BE2C (cell line): ENCODE measurements around the gene FOXP4.

Experiments used
- DNase-seq: peaks from one replicate; pipeline ENCODE4 v3.0.0-alpha.2; 2020
- H3K27me3 ChIP-seq: fragments of 250-450 bp; sonication (Bioruptor Pico); 2 replicates; pipeline ENCODE4 v1.5.1; 2020; ENCODE audit warnings: mild to moderate bottlenecking
- H3K36me3 ChIP-seq: fragments of 250-450 bp; sonication (Bioruptor Pico); 2 replicates; pipeline ENCODE4 v1.5.1; 2020; ENCODE audit warnings: mild to moderate bottlenecking
- H3K4me1 ChIP-seq: fragments of 250-450 bp; sonication (Bioruptor Pico); 2 replicates; pipeline ENCODE4 v1.5.1; 2020
- H3K4me3 ChIP-seq: 2 replicates; pipeline ENCODE4 v1.5.1; 2011; ENCODE audit warnings: low read depth, low read length
- H3K9me3 ChIP-seq: fragments of 250-450 bp; sonication (Bioruptor Pico); 2 replicates; pipeline ENCODE4 v1.5.1; 2020
- TF ChIP-seq, protein P1 (sequence below): IDR thresholded peaks from 2 replicates; pipeline ENCODE4 v1.5.1; 2012; ENCODE audit warnings: mild to moderate bottlenecking, low read depth, low read length

The FOXP4 gene

DNA sequence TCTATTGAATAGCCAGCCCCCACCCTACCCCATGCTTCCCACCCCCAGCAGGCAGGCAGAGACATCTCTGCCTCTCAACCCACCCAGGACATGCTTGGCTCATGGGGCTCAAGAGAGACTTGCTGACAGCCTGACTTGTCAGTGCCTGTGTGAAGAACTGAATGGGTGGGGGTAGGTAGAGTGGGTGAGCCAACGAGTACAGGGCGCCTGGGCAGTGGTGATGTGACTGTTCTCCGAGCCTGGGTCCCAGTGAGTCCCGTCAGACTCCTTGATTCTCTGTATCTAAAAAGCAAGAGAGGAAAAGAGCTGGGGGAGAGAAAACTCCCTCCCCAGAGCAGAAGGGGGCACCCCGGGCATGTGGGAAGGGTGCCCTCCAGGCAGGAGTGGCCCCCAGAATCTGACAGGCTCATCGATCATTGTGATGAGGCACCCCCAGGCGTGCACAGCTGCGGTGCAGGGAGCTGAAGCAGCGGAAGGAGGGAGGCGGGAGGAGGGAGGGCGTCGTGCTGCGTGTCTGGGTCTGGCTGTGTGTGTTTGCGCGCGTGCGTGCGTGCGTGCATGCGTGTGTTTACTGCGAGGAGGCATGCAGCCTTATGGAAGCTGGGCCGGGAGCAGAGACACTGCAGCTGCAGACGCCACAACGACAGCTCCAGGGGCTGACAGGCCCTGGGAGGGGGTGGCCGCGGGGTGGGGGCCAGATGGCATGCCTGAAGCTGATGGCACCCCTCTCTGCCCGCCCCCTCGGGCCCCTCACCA lies 40.2 kb downstream of the FOXP4 start:
- H3K4me3 ChIP-seq: no peak overlapping the region
- H3K36me3 ChIP-seq: peaks cover 2% of the 10 kb centered on the region; the same call in 1 of the 2 replicates
- H3K27me3 ChIP-seq: no peaks in the 10 kb centered on the region
- peak; percentile 56 for DNase-seq
- TF ChIP-seq, protein P1, sequence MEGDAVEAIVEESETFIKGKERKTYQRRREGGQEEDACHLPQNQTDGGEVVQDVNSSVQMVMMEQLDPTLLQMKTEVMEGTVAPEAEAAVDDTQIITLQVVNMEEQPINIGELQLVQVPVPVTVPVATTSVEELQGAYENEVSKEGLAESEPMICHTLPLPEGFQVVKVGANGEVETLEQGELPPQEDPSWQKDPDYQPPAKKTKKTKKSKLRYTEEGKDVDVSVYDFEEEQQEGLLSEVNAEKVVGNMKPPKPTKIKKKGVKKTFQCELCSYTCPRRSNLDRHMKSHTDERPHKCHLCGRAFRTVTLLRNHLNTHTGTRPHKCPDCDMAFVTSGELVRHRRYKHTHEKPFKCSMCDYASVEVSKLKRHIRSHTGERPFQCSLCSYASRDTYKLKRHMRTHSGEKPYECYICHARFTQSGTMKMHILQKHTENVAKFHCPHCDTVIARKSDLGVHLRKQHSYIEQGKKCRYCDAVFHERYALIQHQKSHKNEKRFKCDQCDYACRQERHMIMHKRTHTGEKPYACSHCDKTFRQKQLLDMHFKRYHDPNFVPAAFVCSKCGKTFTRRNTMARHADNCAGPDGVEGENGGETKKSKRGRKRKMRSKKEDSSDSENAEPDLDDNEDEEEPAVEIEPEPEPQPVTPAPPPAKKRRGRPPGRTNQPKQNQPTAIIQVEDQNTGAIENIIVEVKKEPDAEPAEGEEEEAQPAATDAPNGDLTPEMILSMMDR: no peak
- H3K9me3 ChIP-seq: no peaks in the 10 kb centered on the region
- H3K4me1 ChIP-seq: peaks cover 12% of the 10 kb centered on the region

DNA sequence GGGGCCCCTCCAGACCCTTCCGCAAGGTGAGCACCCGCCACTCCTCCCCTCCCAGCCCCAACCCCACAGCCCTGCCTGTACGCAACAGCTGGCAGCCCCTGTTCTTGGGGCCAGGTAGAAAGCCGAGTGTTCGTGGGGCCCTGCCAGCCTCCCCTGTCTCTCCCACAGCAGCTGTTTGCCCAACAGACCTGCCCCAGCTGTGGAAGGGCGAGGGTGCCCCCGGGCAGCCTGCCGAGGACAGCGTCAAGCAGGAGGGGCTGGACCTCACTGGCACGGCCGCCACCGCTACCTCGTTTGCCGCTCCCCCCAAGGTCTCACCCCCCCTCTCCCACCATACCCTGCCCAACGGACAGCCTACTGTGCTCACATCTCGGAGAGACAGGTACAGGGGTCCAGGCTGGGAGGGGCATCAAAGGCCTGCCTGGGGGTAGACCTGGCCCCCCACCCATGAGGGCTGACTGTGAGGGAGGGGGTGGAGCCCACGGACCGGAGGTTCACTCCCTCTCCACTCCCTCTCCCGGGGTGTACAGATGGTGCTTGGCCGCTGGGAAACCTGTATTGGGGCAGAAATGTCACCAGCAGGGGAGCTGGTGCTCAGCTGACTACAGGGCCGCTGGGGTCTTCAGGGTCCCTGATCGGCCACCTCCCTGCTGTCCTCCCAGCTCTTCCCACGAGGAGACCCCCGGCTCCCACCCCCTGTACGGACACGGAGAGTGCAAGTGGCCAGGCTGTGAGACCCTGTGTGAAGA lies 41.1 kb downstream of the FOXP4 start:
- Histone ChIP-seq H3K36me3 (peaks cover 3% of the 10 kb centered on the region; the same call in 1 of the 2 replicates), H3K4me1 (peaks cover 8% of the 10 kb centered on the region), H3K27me3 (no peaks in the 10 kb centered on the region), H3K4me3 (no peak overlapping the region), H3K9me3 (no peaks in the 10 kb centered on the region)
- DNase-seq: peak; percentile 11
- TF ChIP-seq, protein P1: no peak

DNA sequence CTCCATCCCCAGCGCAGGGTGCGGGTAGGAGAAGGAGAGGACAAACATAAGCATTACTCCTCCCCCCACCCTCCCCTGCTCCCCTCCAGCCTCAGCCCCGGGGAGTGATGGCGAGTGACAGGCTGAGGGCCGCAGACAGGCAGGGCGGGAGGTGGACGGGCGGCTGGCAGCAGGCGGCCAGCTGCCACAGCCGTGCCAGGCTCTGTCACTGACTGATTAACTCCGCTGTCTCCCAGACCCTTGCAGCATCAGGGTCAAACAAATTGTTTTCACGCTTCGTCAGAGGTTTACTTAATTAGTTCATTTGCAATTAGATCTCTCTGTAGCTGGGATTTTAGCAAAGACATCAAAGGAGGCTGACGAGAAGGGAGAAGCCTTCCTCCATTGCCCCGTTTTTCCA lies 41.9 kb downstream of the FOXP4 start:
- H3K4me3 ChIP-seq: no peak overlapping the region
- H3K27me3 ChIP-seq: no peaks in the 10 kb centered on the region
- peak; percentile 5 for DNase-seq
- H3K4me1 ChIP-seq: peaks cover 8% of the 10 kb centered on the region
- H3K9me3 ChIP-seq: no peaks in the 10 kb centered on the region
- TF ChIP-seq, protein P1: no peak
- H3K36me3 ChIP-seq: peaks cover 3% of the 10 kb centered on the region; the same call in 1 of the 2 replicates

DNA sequence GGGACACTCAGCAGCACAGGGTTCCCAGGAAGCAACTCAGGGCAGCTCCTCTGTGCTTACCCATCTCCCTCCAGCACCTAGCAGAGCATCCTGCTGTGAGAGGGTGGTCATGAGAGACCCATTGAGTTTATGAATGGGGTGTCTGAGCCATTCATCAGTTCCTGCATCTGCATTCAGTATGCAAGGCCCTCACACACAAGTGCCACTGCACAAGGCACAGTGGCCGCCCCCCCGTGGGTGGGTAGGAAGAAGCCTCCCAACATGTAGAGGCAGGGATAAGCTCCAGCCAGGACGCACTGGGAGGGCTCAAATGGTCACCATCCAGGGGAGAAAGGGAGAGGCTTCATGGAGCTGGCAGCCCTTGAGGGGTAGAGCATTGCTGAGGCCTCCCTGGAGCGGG lies 43.0 kb downstream of the FOXP4 start:
- H3K27me3 ChIP-seq: no peaks in the 10 kb centered on the region
- no peak overlapping the region for H3K4me3 ChIP-seq
- TF ChIP-seq, protein P1: no peak

DNA sequence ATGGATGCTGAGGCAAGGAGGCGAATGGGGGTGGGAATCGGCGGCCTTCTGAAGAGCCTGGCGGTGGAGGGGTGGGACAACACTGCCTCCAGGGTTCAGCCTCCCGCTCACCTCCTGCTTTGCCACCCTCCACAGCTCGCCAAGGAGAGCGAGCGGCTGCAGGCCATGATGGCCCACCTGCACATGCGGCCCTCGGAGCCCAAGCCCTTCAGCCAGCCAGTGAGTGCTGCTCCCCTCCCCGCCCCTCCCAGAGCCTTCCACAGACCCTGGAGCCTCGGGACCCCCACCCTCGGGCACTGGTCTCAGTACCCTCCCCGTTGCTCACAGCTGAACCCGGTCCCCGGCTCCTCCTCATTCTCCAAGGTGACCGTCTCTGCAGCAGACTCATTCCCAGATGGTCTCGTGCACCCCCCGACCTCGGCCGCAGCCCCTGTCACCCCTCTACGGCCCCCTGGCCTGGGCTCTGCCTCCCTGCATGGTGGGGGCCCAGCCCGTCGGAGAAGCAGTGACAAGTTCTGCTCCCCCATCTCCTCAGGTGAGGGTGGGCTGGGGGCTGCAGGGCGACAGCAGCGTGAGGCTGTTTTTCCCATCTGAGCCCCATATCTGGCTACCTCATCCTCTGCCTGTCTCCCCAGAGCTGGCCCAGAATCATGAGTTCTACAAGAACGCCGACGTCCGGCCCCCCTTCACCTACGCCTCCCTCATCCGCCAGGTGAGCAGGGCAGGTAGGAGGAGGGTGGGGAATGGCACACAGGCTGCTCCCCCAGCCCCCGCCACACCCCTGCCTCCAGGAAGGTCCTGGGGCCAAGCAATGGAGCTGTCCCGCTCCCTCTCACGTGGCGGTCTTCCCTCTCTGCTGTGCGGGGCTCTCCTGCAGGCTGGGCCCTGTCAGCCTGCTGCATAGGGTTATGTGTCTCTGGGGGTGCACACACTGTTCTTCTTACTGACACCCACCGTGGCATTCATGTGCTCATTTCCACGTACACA lies 43.7 kb downstream of the FOXP4 start:
- no peak overlapping the region for H3K4me3 ChIP-seq
- no peaks in the 10 kb centered on the region for H3K27me3 ChIP-seq
- peaks cover 8% of the 10 kb centered on the region for H3K4me1 ChIP-seq
- peak; percentile 4 for DNase-seq
- no peaks in the 10 kb centered on the region for H3K9me3 ChIP-seq
- TF ChIP-seq, protein P1: no peak
- H3K36me3 ChIP-seq: peaks cover 3% of the 10 kb centered on the region; the same call in 1 of the 2 replicates

More for the DNA sequence above, 43.0 kb downstream of the FOXP4 start:
- peak; percentile 5 for DNase-seq
- H3K36me3 ChIP-seq: peaks cover 3% of the 10 kb centered on the region; the same call in 1 of the 2 replicates
- peaks cover 8% of the 10 kb centered on the region for H3K4me1 ChIP-seq
- H3K9me3 ChIP-seq: no peaks in the 10 kb centered on the region
